ENCODE data around the gene HIKESHI.

DNA sequence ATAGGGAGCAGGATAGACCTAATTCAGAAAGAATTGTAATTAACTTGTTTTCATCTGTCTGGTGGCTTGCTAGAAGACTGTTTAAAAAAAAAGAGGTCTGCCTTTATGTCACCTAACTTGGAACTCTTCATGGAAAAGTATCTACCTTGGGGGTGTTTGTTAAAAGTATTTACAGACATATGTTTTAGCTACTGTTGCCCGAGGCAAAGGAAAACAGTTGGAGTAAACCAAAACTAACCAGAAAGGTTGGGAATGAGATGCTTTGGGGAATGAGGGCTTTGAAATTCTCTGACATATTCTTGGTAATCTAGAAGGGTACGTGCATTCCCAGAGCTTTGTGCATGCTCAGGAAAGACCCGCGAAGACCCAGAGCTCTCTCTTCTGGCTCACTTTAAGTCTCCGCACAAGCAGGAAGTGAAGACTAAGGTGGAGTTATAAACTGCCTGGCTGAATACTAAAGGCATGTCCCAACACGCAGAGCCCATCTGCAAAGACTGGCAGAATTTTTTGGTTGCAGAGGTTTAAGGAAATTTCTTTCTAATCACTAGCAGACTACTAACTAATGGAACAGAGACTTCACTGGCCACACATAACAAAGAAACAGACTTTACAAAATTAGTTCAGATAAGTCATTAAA is 33.2 kb downstream of the HIKESHI start:
- TF ChIP-seq POLR2AphosphoS5 (IDR thresholded peaks at IDR 0.05) (no peak), POLR2A (IDR thresholded peaks at IDR 0.05) (no peak)

Data from stomach (tissue), 4 donors.